B cell (primary cell): ENCODE data around the gene CORO2B. TPM values are rescaled to one million over a fixed set of nuclear protein-coding genes. Genes with fewer than 3 reads are reported as not detected.

Experiments used
- ATAC-seq: fragments of 200-7000 bp; cut with Tn5 transposase; one replicate; pipeline ENCODE4 v1.10.0; 2021; ENCODE audit warnings: low read depth, mild to moderate bottlenecking, moderate number of reproducible peaks, moderate library complexity
- CTCF ChIA-PET: fragments of 350-600 bp; sonication (Branson Sonifier 250); formaldehyde crosslinking; loops from one replicate; lab custom pipeline; 2021; ENCODE audit warnings: antibody characterized with exemption, inconsistent platforms; lab: Charles Lee
- POLR2A ChIA-PET: fragments of 350-600 bp; sonication (Branson Sonifier 250); formaldehyde crosslinking; loops from one replicate; lab custom pipeline; 2021; ENCODE audit warnings: antibody characterized with exemption; lab: Charles Lee
- DNase-seq: peaks from one replicate; pipeline ENCODE4 v3.0.0; 2013
- H2AFZ ChIP-seq: 2 replicates; pipeline ENCODE4 v1.6.1; 2012; ENCODE audit warnings: mild to moderate bottlenecking, low read depth, low read length; ENCODE audit not compliant: insufficient read depth, poor library complexity, severe bottlenecking
- H3K27ac ChIP-seq, 2 donors: 1 replicate in 1 of 2; 2 replicates in 1 of 2; pipeline ENCODE4 v1.5.1; 2012 to 2013; ENCODE audit warnings: low read length in 2 of 2, mild to moderate bottlenecking in 2 of 2, moderate library complexity in 1 of 2
- H3K27me3 ChIP-seq, 4 experiments: fragments of 200-600 bp in 1 of 4; sonication (generic) in 1 of 4; replicated peaks in 1 of 4; 1 replicate in 2 of 4; 2 replicates in 2 of 4; pipeline versions ENCODE4 v1.6.1 to v1.7.0; 2013 to 2016; ENCODE audit warnings: low read length in 3 of 4, mild to moderate bottlenecking in 2 of 4, mixed read lengths in 1 of 4, moderate library complexity in 1 of 4; ENCODE audit not compliant: insufficient read depth in 4 of 4, control insufficient read depth in 3 of 4; ENCODE audit errors: control extremely low read depth in 1 of 4
- H3K36me3 ChIP-seq, 2 experiments: replicated peaks in 1 of 2; 1 replicate in 1 of 2; 2 replicates in 1 of 2; pipeline versions ENCODE4 v1.6.1 to v1.7.1; 2013; ENCODE audit warnings: low read length in 1 of 2; ENCODE audit not compliant: insufficient read depth in 2 of 2, control insufficient read depth in 1 of 2; ENCODE audit errors: control extremely low read depth in 1 of 2, extremely low read depth in 1 of 2
- H3K4me1 ChIP-seq, 2 donors: fragments of 200-600 bp in 1 of 2; sonication (generic) in 1 of 2; 1 replicate in 1 of 2; 2 replicates in 1 of 2; pipeline versions ENCODE4 v1.5.1 to v1.6.1; 2013 to 2017; ENCODE audit warnings: low read length in 2 of 2; ENCODE audit not compliant: control insufficient read depth in 2 of 2, insufficient read depth in 2 of 2
- H3K4me2 ChIP-seq: replicated peaks from 2 replicates; pipeline ENCODE3; 2012; ENCODE audit warnings: mild to moderate bottlenecking, low read depth, low read length; ENCODE audit not compliant: poor library complexity, severe bottlenecking
- H3K4me3 ChIP-seq, 5 experiments: fragments of 200-600 bp in 1 of 5; sonication (generic) in 1 of 5; 1 replicate in 3 of 5; 2 replicates in 2 of 5; pipeline versions ENCODE4 v1.5.1 to v1.7.0; 2011 to 2016; ENCODE audit warnings: low read length in 4 of 5, mild to moderate bottlenecking in 4 of 5, low read depth in 2 of 5, control low read depth in 1 of 5, moderate library complexity in 1 of 5; ENCODE audit not compliant: insufficient read depth in 1 of 5; ENCODE audit errors: control extremely low read depth in 1 of 5, extremely low read depth in 1 of 5
- H3K79me2 ChIP-seq: fragments of 200-600 bp; sonication (generic); one replicate; pipeline ENCODE4 v1.6.0; 2016; ENCODE audit warnings: low read length; ENCODE audit not compliant: control insufficient read depth, insufficient read depth
- H3K9ac ChIP-seq: fragments of 200-600 bp; sonication (generic); 2 replicates; pipeline ENCODE4 v1.6.1; 2017; ENCODE audit warnings: mild to moderate bottlenecking, low read length, moderate library complexity
- H3K9me3 ChIP-seq, 3 donors: one replicate each; pipeline versions ENCODE4 v1.6.1 to v1.7.1; 2013; ENCODE audit warnings: low read length in 2 of 3; ENCODE audit not compliant: control insufficient read depth in 2 of 3, insufficient read depth in 1 of 3; ENCODE audit errors: control extremely low read depth in 1 of 3
- H4K20me1 ChIP-seq: 2 replicates; pipeline ENCODE4 v1.6.0; 2012; ENCODE audit warnings: mild to moderate bottlenecking, low read length; ENCODE audit not compliant: insufficient read depth, control insufficient read depth, poor library complexity, severe bottlenecking
- H3K27ac Mint-ChIP-seq: one replicate; pipeline ENCODE4 v1.8.0; 2021; ENCODE audit warnings: mixed read lengths
- H3K27me3 Mint-ChIP-seq: one replicate; pipeline ENCODE4 v1.8.0; 2021; ENCODE audit warnings: mixed read lengths
- H3K4me1 Mint-ChIP-seq: one replicate; pipeline ENCODE4 v1.8.0; 2021; ENCODE audit warnings: mixed read lengths
- H3K4me3 Mint-ChIP-seq: one replicate; pipeline ENCODE4 v1.8.0; 2021; ENCODE audit warnings: mixed read lengths
- H3K9me3 Mint-ChIP-seq: one replicate; pipeline ENCODE4 v1.8.0; 2022; ENCODE audit warnings: mixed read lengths; ENCODE audit not compliant: insufficient read depth
- EZH2 ChIP-seq: IDR thresholded peaks from 2 replicates; pipeline ENCODE4 v1.6.1; 2012; ENCODE audit warnings: borderline replicate concordance, low read depth, mild to moderate bottlenecking, moderate library complexity, low read length; ENCODE audit not compliant: insufficient read depth, poor library complexity, severe bottlenecking
- WGBS: methylation state at CpG from one replicate; pipeline ENCODE4 v1.1.5; 2013; ENCODE audit warnings: missing lambda C conversion rate; ENCODE audit not compliant: insufficient coverage; 5-methylcytosine and 5-hydroxymethylcytosine counted together
- intact Hi-C: fragments of 100-400 bp; cut with micrococcal nuclease; formaldehyde crosslinking; loops from one replicate; pipeline ENCODE4 v1.10.0; 2022
- polyA plus RNA-seq: library from polyadenylated mRNA; depleted of rRNA; stranded (reverse); fragments of >200 nt; gene quantifications from 2 replicates; pipeline ENCODE4 v1.2.3, GENCODE V29; 2012
- total RNA-seq, 2 donors: library from RNA; stranded (reverse); fragments of 120-200 nt in 1 of 2; gene quantifications; 1 replicate in 1 of 2; 2 replicates in 1 of 2; pipeline versions ENCODE4 v1.2.3 to v1.2.4, GENCODE V29; 2013 to 2022
- TF ChIP-seq, protein P1 (sequence below): fragments of 200-600 bp; IDR thresholded peaks from one replicate; pipeline ENCODE4 v1.8.0; 2022; ENCODE audit warnings: antibody characterized with exemption, mild to moderate bottlenecking

The CORO2B gene
- total and polyA plus RNA-seq, 2 donors (not counting 1 experiment from before 2014, with no cell fraction given): 9.5 to 11.3 TPM

DNA sequence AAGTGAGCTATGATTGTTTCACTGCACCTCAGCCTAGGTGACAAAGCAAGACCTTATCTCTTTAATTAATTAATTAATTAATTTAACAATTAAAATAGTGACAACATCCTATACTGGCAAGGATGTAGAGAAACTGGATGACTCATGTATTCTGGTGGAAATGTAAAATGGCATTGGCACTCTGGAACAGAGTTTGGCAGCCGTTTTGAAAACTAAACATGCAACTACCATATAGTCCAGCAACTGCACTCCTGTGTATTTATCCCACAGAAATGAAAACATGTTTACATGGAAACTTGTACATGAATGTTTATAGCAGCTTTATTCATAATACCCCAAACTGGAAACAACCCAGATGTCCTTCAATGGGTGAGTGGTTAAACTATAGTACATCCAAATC lies 185.3 kb downstream of the CORO2B start:
- Mint-ChIP-seq H3K9me3 (no peaks in the 10 kb centered on the region), H3K4me1 (no peaks in the 10 kb centered on the region), H3K27me3 (peaks cover 16% of the 10 kb centered on the region), H3K4me3 (no peak overlapping the region), H3K27ac (no peak overlapping the region)
- intact Hi-C loops: no loop called here
- Histone ChIP-seq H3K9ac (no peak overlapping the region), H3K4me3 (no peak overlapping the region), H4K20me1 (no peaks in the 10 kb centered on the region), H3K27me3 (peaks cover 0 to 2% (median 0%) of the 10 kb centered on the region in 4 experiments), H3K4me2 (no peak overlapping the region), H3K9me3 (no peaks in the 10 kb centered on the region), H2AFZ (no peak overlapping the region), H3K36me3 (no peaks in the 10 kb centered on the region), H3K4me1 (no peaks in the 10 kb centered on the region), H3K79me2 (no peaks in the 10 kb centered on the region), H3K27ac (no peak overlapping the region)
- no peak for ATAC-seq
- ChIA-PET POLR2A (no interaction called here), CTCF (interaction anchor here (0.7 to 1.1 kb wide), 2 partner anchors 10 to 688 kb away, joined by 3 to 4 read pairs; no protein-coding TSS in a partner anchor)
- DNase-seq: no peak
- WGBS: no CpG with 5 or more reads among the region's 1 CpG
- TF ChIP-seq EZH2: no peak
- TF ChIP-seq, protein P1, sequence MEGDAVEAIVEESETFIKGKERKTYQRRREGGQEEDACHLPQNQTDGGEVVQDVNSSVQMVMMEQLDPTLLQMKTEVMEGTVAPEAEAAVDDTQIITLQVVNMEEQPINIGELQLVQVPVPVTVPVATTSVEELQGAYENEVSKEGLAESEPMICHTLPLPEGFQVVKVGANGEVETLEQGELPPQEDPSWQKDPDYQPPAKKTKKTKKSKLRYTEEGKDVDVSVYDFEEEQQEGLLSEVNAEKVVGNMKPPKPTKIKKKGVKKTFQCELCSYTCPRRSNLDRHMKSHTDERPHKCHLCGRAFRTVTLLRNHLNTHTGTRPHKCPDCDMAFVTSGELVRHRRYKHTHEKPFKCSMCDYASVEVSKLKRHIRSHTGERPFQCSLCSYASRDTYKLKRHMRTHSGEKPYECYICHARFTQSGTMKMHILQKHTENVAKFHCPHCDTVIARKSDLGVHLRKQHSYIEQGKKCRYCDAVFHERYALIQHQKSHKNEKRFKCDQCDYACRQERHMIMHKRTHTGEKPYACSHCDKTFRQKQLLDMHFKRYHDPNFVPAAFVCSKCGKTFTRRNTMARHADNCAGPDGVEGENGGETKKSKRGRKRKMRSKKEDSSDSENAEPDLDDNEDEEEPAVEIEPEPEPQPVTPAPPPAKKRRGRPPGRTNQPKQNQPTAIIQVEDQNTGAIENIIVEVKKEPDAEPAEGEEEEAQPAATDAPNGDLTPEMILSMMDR: no peak

GRCh38 chr15:68765602-68766368 lies 187.0 kb downstream of the CORO2B start:
- TF ChIP-seq, protein P1: no peak
- TF ChIP-seq EZH2: no peak
- no peaks in the 10 kb centered on the region for H3K4me1 Mint-ChIP-seq
- H3K9me3 Mint-ChIP-seq: no peaks in the 10 kb centered on the region
- H3K27me3 Mint-ChIP-seq: peaks cover 17% of the 10 kb centered on the region
- Histone ChIP-seq H2AFZ (no peak overlapping the region), H3K9me3 (no peaks in the 10 kb centered on the region), H3K36me3 (no peaks in the 10 kb centered on the region), H3K4me2 (no peak overlapping the region), H3K9ac (no peak overlapping the region), H3K79me2 (no peaks in the 10 kb centered on the region), H3K27me3 (no peaks in the 10 kb centered on the region), H3K4me1 (no peaks in the 10 kb centered on the region), H3K27ac (no peak overlapping the region), H4K20me1 (no peaks in the 10 kb centered on the region), H3K4me3 (no peak overlapping the region)
- DNase-seq (no peak), ATAC-seq (no peak)
- H3K4me3 Mint-ChIP-seq: no peak overlapping the region
- no peak overlapping the region for H3K27ac Mint-ChIP-seq
- ChIA-PET POLR2A (no interaction called here), CTCF (interaction anchor here (0.6 to 0.8 kb wide), 2 partner anchors 20 to 44 kb away, joined by 3 to 5 read pairs; no protein-coding TSS in a partner anchor)
- 100% methylated on average over 2 of the region's 11 CpGs for WGBS
- intact Hi-C loops: no loop called here
